Amniotic epithelial cell (primary cell): Measurements from ENCODE around the gene NDOR1.
A peak's percentile ranks its signal among the peaks of the same experiment; 100 is the strongest.

Experiments used
- DNase-seq: peaks from one replicate; pipeline ENCODE4 v3.0.0-alpha.2; 2010; ENCODE audit warnings: low read depth

The NDOR1 gene

DNA sequence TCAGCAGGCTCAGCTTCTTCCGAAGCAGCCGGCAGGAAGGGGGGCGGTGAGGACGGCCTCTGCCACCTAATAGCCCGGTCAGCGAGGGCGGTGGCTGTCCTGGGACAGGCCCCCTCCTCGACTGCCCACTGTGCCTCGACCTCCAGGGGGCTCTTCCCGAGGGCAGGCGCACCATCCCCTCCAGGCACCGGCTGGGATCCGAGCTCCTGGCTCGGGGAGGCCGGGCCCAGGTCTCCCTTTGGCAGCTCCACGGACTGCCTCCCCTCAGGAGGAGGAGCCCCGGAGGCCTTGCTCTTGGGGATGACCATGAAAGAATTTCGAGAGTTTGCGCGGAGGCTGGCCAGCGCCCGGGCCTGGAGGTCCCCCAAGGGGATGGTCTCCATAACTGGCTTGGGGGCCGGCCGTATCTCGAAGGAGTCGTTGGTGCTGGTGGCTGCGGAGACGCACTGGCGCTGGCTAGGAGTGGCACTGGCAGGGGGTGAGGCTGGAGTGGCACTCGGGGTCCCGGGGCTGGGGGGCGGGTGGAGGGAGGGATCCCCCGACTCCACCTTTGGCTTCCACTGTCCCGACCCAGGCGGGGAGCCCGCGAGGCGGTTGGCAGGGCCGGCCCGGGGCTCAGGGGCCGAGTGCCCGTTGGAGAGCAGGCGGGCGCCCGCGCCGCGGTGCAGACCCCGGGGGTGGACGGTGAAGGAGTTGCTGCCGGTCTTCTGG, 5.9 kb upstream of the NDOR1 start:
- DNase-seq = peak; percentile 34

DNA sequence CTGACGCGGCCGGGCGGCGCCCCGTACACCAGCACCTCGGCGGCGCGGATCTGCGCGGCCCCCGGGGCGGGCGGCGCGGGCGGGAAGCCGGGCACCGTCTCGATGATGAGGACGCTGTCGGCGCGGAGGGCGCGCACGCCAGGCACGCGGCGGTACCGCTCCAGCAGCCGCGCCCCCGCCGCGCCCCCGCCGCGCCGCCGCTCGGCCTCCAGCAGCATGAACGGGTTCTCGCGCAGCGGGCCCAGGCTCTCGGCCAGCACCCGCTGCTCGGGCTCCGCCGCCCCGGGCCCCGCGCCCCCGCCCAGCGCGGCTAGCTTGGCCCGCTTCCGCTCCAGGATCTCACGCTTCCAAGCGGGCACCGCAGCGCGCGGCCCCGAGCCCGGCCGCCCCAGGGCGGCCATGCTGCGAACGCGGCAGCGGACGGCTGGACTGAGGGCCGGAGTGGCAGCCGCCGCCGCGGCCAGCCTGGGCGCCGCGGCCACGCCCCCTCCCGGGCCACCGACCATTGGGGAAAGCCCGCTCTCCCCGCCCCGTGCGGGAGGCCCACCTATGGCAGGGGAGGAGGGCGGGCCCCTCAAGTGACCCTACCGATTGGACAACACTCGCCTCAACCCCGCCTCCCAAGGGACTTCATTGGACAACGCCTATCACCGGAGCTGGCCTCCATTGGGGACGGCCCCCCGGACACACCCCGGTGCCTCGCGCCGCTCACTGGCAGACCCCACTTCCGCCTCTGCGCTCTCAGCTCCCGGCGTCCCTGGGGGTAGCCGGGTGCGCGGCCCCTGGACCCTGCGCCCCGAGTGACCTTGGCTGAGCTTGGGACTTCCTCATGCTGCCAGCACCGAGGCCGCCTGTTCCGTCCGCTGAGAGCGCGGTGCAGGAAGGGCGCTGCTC, 4.9 kb upstream of the NDOR1 start, which contains the start of gene TPRN:
Gene TPRN (minus strand): TSS at position 431 of the 894 bp plus-strand sequence. CDS start 30 bp downstream, at position 401.
- peak; percentile 98 for DNase-seq

GRCh38 chr9:137201205-137201868, 4.2 kb upstream of the NDOR1 start:
- no peak for DNase-seq

DNA sequence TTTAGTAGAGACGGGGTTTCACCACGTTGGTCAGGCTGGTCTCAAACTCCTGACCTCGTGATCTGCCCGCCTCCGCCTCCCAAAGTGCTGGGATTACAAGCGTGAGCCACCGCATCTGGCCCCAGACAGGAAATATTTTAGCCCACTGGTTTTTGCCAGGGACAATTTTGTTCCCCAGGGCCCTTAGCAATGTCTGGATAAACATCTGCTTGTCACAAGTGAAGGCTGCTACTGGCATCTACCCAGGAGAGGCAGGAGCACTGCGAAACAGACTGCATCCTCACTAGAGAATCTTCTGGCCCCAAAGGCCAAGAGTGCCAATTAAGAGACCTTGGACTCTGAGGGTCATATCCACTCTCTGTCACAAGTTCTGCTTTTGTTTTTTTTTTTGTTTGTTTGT, 2.5 kb upstream of the NDOR1 start:
- no peak for DNase-seq

DNA sequence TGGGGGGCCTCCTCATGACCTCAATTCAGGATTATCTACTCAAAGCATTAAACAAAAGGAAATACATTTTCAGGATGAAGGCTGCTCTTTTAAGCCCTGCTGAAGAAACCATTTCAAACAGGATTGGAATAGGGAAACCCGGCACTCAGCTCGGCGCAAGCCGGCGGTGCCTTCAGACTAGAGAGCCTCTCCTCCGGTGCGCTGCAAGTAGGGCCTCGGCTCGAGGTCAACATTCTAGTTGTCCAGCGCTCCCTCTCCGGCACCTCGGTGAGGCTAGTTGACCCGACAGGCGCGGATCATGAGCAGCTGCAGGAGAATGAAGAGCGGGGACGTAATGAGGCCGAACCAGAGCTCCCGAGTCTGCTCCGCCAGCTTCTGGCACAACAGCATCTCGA, 772 bp upstream of the NDOR1 start:
- DNase-seq = no peak

- DNase-seq = no peak
Measured at GRCh38 chr9:137206602-137207001, 1.1 kb downstream of the NDOR1 start.

GRCh38 chr9:137211532-137211931, 6.0 kb downstream of the NDOR1 start:
- no peak for DNase-seq

DNA sequence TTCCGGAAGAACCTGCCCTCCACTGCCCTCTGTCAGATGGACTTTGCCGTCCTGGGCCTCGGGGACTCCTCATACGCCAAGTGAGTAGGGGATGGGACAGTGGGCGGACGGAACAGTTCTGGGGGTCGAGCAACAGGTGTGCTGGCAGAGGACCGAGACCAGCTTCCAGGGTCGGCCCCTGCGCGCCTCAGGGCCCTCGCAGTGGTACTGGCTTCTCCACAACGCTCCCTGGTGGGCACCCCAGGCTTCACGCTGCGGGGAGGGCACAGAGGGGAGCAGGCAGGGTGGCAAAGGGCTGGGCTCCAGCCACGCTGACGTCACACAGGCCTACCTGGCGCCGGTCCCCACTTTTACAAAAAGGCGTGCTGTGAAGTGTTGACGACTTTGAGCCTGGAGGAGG, 7.0 kb downstream of the NDOR1 start:
- no peak for DNase-seq

GRCh38 chr9:137213160-137214060, 7.9 kb downstream of the NDOR1 start:
- DNase-seq = no peak

DNA sequence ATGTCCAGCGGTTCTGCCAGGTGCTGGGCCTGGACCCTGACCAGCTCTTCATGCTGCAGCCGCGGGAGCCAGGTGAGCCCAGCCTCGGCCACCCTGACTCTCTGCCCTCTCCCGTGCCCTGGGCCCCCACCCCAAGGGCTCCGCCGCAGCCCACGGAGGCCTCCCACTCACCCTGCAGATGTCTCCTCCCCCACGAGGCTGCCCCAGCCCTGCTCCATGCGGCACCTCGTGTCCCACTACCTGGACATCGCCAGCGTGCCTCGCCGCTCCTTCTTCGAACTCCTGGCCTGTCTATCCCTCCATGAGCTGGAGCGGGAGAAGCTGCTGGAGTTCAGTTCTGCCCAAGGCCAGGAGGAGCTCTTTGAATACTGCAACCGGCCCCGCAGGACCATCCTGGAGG, 9.1 kb downstream of the NDOR1 start:
- DNase-seq = no peak

DNA sequence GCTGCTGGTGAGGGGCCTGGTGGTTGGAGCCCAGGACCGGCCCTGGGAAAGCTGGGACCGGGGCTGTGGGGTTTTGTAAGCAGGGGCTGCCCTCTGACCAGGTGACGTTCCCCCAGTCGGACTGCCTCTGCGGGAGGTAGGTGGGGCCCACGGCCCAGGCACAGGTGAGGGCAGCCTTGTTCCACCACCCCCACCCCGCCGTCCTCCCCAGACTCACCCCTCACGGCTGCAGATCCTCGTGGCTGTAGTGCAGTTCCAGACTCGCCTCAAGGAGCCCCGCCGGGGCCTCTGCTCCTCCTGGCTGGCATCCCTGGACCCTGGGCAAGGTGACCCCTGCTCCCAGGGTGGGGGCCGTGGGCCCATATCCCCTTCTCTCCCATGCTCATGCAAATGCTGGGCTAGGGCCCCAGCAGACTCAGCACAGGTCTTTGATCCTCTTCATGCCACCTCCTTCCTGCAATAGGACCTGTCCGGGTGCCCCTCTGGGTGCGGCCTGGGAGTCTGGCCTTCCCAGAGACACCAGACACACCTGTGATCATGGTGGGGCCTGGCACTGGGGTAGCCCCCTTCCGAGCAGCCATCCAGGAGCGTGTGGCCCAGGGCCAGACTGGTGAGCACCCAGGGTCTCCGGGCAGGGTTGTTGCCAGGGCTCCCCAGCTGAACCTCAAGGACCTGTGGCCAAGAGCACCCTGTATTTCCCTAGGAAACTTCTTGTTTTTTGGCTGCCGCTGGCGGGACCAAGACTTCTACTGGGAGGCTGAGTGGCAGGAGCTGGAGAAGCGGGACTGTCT, 9.9 kb downstream of the NDOR1 start:
- DNase-seq = no peak

DNA sequence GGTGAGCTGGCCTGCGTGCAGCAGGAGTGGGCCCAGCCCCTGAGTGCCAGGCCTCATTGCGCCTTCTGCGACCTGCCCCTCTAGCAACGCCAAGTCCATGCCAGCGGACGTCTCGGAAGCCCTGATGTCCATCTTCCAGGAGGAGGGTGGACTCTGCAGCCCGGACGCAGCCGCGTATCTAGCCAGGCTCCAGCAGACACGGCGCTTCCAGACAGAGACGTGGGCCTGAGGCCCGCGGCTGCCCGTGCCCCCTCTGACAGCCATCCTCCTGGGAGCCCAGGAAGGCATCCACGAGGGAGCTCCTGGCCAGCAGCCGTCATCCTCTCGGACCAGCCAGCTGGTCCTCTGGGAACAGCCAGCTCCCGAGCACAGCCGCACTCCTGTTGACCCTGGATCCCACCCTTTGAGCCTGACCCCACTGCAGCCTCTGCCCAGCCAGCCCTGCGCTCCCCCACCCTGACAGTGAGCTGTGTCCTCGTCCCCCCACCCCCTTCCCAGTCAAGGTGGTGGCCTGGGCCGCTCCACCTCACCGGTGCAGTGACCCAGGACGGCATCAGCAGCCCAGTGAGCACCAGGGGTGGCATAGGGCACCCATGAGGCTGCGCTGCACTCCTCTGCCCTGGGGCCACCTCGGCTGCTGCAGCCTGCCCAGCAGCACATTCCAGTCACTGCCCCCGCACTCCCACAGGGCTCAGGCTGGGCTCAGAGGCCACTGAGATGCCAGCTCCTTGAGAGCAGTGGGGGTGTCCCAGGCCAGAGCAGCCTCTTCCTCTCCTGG, 10.9 kb downstream of the NDOR1 start:
- DNase-seq = no peak

DNA sequence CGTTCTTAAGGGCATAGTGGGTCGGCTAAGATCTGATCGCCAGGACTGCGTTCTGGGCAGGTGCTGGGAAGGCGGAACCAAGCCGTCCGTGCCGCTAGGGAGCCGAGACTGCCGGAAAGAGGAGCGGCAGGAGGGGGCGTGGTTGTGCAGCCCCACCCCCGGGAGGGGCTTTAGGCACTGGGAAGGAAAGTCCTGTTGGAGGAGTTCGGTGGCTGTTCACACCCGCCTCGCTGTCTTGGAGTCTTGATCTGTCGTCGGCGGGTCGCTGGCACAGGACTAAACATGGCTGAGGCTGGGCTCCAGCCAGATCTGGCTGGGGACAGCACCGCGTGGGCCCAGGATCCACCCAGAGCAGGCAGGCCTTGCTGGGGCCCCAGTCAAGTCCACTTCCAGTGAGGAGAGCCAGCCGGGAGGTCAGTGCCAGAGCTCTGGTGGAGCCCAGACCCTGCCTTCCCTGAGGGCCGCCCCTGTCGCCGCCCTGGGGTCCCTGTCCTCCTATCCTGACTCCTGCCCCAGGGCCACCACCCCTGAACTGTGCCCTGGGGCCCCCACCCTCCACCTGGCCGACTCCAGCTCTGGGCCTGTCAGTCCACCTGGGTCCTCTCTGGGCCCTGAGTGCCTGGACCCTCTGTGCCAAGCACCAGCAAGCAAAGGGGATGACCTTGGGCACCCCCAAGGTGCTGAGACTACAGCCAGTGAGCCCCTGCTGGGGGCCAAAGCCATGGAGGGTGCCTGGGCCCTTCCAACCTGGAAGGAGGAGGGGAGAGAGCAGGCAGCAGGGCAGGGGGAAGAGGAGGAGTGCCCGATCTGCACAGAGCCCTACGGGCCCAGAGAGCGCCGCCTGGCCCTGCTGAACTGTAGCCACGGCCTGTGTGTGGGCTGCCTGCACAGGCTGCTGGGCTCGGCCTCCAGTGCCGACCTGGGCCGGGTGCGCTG, 12.0 kb downstream of the NDOR1 start:
- DNase-seq = peak; percentile 53

- DNase-seq = no peak
Measured at GRCh38 chr9:137218212-137218753, 12.8 kb downstream of the NDOR1 start.

DNA sequence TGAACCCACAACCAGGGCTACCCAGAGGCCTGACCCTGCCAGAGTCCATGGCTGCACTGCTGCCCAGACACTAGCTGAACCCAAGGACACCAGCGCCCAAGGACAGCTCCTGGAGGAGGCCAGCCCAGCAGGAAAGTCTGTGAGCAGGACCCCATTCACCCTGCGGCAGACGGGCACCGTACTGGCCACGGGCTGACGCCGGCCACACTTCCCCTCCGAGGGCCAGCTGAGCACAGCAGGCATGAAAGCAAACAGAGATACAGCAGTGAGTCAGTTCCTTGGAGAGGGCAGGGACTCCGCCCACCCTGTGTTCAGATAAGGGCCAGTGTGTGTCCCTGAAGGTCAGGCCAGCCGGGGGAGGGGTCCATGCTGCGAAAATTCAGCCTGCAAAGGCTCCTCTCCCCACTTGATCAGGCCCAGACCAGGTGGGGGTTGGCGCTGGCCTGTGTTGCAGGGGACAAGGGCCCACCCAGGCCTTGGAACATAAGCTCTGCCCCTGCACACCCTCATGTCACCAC, 13.3 kb downstream of the NDOR1 start:
- peak; percentile 78 for DNase-seq

DNA sequence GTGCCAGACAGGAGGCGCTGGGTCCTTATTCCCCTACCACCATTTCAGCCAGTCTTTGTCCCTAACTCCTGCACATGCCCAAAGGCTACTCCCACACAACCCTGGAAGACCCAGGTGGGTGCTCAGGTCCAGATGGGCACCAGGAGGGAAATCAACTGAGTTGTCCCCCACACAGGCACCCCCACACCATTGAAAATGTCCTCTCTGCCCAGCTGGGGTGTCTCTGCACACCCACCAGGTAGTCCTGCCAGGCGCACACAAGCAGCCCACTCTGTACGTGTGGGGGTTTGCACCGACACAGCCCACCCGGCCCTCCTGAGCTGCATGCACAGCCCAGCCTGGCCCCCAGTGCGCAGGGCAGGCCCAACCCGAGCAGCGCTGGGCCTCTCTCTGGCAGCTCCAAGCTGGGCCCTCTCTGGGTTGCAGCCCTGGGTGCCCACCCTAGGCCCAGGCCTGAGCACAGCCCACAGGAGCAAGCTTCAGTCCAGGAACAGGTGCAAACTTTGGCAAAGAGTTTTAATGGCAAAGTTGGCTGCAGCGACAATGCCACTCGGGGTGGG, 14.3 kb downstream of the NDOR1 start:
- no peak for DNase-seq

GRCh38 chr9:137220317-137221094, 15.0 kb downstream of the NDOR1 start:
- DNase-seq = no peak
